Measurements from ENCODE around the gene TMEM106C. TPM values are rescaled to one million over a fixed set of nuclear protein-coding genes. Genes with fewer than 3 reads are reported as not detected.

The TMEM106C gene
- total and polyA plus RNA-seq, 9 of the 15 experiments (the other 6 are each of a cell fraction or from before 2014, with no cell fraction given): 37.6 to 183 (median 57.2) TPM

- H3K9me3 ChIP-seq (replicated peaks; ENCODE audit: control insufficient read depth, insufficient read depth, low read depth, low read length): no peaks in the 10 kb centered on the region; the same call in 1 of the 2 replicates
- TF ChIP-seq NFIC (IDR thresholded peaks at IDR 0.05) (no peak), MED1 (CRISPR knock-in tag; IDR thresholded peaks at IDR 0.05; ENCODE audit: borderline replicate concordance) (no peak)
- TF ChIP-seq, protein P1, sequence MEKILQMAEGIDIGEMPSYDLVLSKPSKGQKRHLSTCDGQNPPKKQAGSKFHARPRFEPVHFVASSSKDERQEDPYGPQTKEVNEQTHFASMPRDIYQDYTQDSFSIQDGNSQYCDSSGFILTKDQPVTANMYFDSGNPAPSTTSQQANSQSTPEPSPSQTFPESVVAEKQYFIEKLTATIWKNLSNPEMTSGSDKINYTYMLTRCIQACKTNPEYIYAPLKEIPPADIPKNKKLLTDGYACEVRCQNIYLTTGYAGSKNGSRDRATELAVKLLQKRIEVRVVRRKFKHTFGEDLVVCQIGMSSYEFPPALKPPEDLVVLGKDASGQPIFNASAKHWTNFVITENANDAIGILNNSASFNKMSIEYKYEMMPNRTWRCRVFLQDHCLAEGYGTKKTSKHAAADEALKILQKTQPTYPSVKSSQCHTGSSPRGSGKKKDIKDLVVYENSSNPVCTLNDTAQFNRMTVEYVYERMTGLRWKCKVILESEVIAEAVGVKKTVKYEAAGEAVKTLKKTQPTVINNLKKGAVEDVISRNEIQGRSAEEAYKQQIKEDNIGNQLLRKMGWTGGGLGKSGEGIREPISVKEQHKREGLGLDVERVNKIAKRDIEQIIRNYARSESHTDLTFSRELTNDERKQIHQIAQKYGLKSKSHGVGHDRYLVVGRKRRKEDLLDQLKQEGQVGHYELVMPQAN (IDR thresholded peaks at IDR 0.05; ENCODE audit: borderline replicate concordance): no peak
- WGBS (ENCODE audit: insufficient coverage, low coverage, missing lambda C conversion rate): 14% methylated on average over 16 of the region's 16 CpGs
- no peaks in the 10 kb centered on the region for H3K9me1 ChIP-seq (ENCODE audit: control insufficient read depth, insufficient read depth, low read length)
- peaks cover 7% of the 10 kb centered on the region; the same call in 1 of the 2 replicates for H4K20me1 ChIP-seq (replicated peaks; ENCODE audit: control insufficient read depth, insufficient read depth, low read length)
- 0 out of 4 replicates have a peak overlapping the region, but pooled peaks of 1 of the 2 experiments have one; percentile 7 for H3K9ac ChIP-seq (ENCODE audit: insufficient read depth in 1 of 2, low read depth in 2 of 2, low read length in 2 of 2)
- no peak overlapping the region for H2AFZ ChIP-seq (ENCODE audit: low read depth, low read length)
- no TSS peak for BruUV-seq (replicated peaks)
- peaks cover 0 to 4% of the 10 kb centered on the region in 2 experiments; a peak in 2 of 5 replicates for H3K4me1 ChIP-seq (replicated peaks in 1 of 2; ENCODE audit: control insufficient read depth in 2 of 2, insufficient read depth in 2 of 2, low read length in 2 of 2)
- ChIA-PET POLR2A (no interaction called here), CTCF (ENCODE audit: low intra/inter-chr PET ratio) (no interaction called here)
- FAIRE-seq (no peak), DNase-seq (ENCODE audit: extremely low read depth in 1 of 4, low spot score in 3 of 4) (no peak), ATAC-seq (no peak)
- no peak overlapping the region for H3K4me2 ChIP-seq (ENCODE audit: insufficient read depth, low read length)
- H3K4me3 ChIP-seq: no peak overlapping the region
- peaks cover 38 to 82% of the 10 kb centered on the region in 2 experiments for H3K27me3 ChIP-seq (ENCODE audit: control insufficient read depth in 2 of 2, insufficient read depth in 2 of 2, low read length in 2 of 2)
- in situ Hi-C loops (cut with MboI): no loop called here
- intact Hi-C loops (cut with micrococcal nuclease): no loop called here
- H3K36me3 ChIP-seq (ENCODE audit: control insufficient read depth, insufficient read depth, low read length): no peaks in the 10 kb centered on the region
- no peak overlapping the region for H3K27ac ChIP-seq (ENCODE audit: extremely low read depth, low read depth, low read length)
- no peaks in the 10 kb centered on the region for H3K79me2 ChIP-seq (ENCODE audit: control insufficient read depth, insufficient read depth, low read length)
Measured at GRCh38 chr12:47975036-47975620, 11.7 kb downstream of the TMEM106C start.
